HG02798 (cell line): Measurements from ENCODE around the gene RASEF.

ENCODE experiments used
- ATAC-seq: cut with Tn5 transposase; IDR thresholded peaks from one replicate; pipeline ENCODE4 v1.9.1; 2021; ENCODE audit warnings: mild to moderate bottlenecking; ENCODE audit not compliant: unreplicated experiment, poor library complexity

RASEF gene

GRCh38 chr9:83059417-83059816 lies 3.5 kb downstream of the RASEF start:
- no peak for ATAC-seq

- ATAC-seq: no peak
These were observed 6.0 kb downstream of the RASEF start for GRCh38 chr9:83056911-83057310.

- no peak for ATAC-seq
These were observed 6.8 kb downstream of the RASEF start for GRCh38 chr9:83056174-83056573.

GRCh38 chr9:83047839-83048775 lies 14.8 kb downstream of the RASEF start:
- ATAC-seq: no peak

GRCh38 chr9:83043597-83043996 lies 19.3 kb downstream of the RASEF start:
- ATAC-seq: no peak

GRCh38 chr9:83041771-83042170 lies 21.2 kb downstream of the RASEF start:
- no peak for ATAC-seq

GRCh38 chr9:83039303-83039702 lies 23.6 kb downstream of the RASEF start:
- no peak for ATAC-seq

- no peak for ATAC-seq
These were observed 26.9 kb downstream of the RASEF start for GRCh38 chr9:83036043-83036442.

GRCh38 chr9:83035143-83035542 lies 27.8 kb downstream of the RASEF start:
- ATAC-seq: no peak

- ATAC-seq: no peak
These were observed 28.4 kb downstream of the RASEF start for GRCh38 chr9:83034587-83034986.

GRCh38 chr9:83034026-83034425 lies 28.9 kb downstream of the RASEF start:
- no peak for ATAC-seq

- ATAC-seq: no peak
These were observed 30.8 kb downstream of the RASEF start for GRCh38 chr9:83032065-83032625.

- no peak for ATAC-seq
These were observed 32.4 kb downstream of the RASEF start for GRCh38 chr9:83030391-83031107.

GRCh38 chr9:83029531-83030137 lies 33.3 kb downstream of the RASEF start:
- ATAC-seq: no peak

- ATAC-seq: no peak
These were observed 35.6 kb downstream of the RASEF start for GRCh38 chr9:83027153-83027891.

- ATAC-seq: no peak
These were observed 38.3 kb downstream of the RASEF start for GRCh38 chr9:83024506-83025125.

GRCh38 chr9:83023151-83023550 lies 39.8 kb downstream of the RASEF start:
- ATAC-seq: no peak

GRCh38 chr9:83020864-83021263 lies 42.1 kb downstream of the RASEF start:
- no peak for ATAC-seq

GRCh38 chr9:83020327-83020726 lies 42.6 kb downstream of the RASEF start:
- ATAC-seq: no peak

GRCh38 chr9:83019246-83019645 lies 43.7 kb downstream of the RASEF start:
- ATAC-seq: no peak
